Parathyroid adenoma (tissue), 2 donors: ENCODE results near the gene PLCXD1.

Experiments used
- H2AFZ ChIP-seq: fragments of 300-600 bp; sonication (generic); one replicate; pipeline ENCODE4 v1.7.0; 2017; ENCODE audit warnings: antibody characterized with exemption, mild to moderate bottlenecking
- H3K27ac ChIP-seq: fragments of 300-600 bp; sonication (generic); one replicate; pipeline ENCODE4 v1.7.0; 2017
- H3K27me3 ChIP-seq: fragments of 300-600 bp; sonication (generic); one replicate; pipeline ENCODE4 v1.7.0; 2017; ENCODE audit warnings: low read length; ENCODE audit not compliant: control insufficient read depth, insufficient read depth
- H3K36me3 ChIP-seq: fragments of 300-600 bp; sonication (generic); one replicate; pipeline ENCODE4 v1.7.0; 2017; ENCODE audit warnings: low read length; ENCODE audit not compliant: control insufficient read depth, insufficient read depth
- H3K4me1 ChIP-seq: fragments of 300-600 bp; sonication (generic); one replicate; pipeline ENCODE4 v1.7.0; 2017; ENCODE audit warnings: control low read depth
- H3K4me2 ChIP-seq: fragments of 300-600 bp; sonication (generic); one replicate; pipeline ENCODE4 v1.7.0; 2017; ENCODE audit warnings: low read length
- H3K4me3 ChIP-seq: fragments of 300-600 bp; sonication (generic); one replicate; pipeline ENCODE4 v1.7.0; 2017; ENCODE audit warnings: low read depth, low read length
- H3K79me2 ChIP-seq: fragments of 300-600 bp; sonication (generic); one replicate; pipeline ENCODE4 v1.7.0; 2017; ENCODE audit warnings: control low read depth
- H3K9ac ChIP-seq: fragments of 300-600 bp; sonication (generic); one replicate; pipeline ENCODE4 v1.7.0; 2017; ENCODE audit warnings: mild to moderate bottlenecking
- H3K9me3 ChIP-seq: fragments of 300-600 bp; sonication (generic); one replicate; pipeline ENCODE4 v1.7.0; 2017; ENCODE audit warnings: low read length; ENCODE audit not compliant: control insufficient read depth
- TF ChIP-seq, protein P1 (sequence below): fragments of 300-600 bp; sonication (generic); IDR thresholded peaks from one replicate; pipeline ENCODE4 v1.7.0; 2017; ENCODE audit warnings: antibody characterized with exemption, mild to moderate bottlenecking
- donor health status: primary hyperparathyroidism.

The PLCXD1 gene

DNA sequence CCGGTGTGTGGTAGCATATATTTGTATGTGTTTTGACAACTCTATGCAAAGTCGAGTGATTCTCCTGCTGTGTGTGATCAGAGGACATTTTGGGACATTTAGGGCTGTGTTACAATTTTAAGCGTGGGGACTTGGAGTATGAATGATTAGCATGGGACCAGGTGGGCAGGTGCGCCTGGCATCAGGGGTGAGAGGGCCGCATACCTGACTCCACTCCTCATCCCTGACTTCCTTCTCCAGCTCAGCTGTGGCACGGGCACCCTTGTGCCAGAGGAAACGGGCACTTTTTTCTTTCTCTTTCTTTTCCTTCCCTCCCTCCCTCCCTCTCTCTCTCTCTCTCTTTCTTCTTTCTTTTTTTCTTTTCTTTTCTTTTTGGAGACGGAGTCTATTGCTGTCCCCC lies 15.7 kb upstream of the PLCXD1 start:
- no peak overlapping the region for H2AFZ ChIP-seq
- H3K9ac ChIP-seq = no peak overlapping the region
- H3K27me3 ChIP-seq = no peaks in the 10 kb centered on the region
- no peaks in the 10 kb centered on the region for H3K36me3 ChIP-seq
- H3K4me1 ChIP-seq = no peaks in the 10 kb centered on the region
- H3K4me2 ChIP-seq = no peak overlapping the region
- no peaks in the 10 kb centered on the region for H3K9me3 ChIP-seq
- H3K79me2 ChIP-seq = no peaks in the 10 kb centered on the region
- TF ChIP-seq, protein P1, sequence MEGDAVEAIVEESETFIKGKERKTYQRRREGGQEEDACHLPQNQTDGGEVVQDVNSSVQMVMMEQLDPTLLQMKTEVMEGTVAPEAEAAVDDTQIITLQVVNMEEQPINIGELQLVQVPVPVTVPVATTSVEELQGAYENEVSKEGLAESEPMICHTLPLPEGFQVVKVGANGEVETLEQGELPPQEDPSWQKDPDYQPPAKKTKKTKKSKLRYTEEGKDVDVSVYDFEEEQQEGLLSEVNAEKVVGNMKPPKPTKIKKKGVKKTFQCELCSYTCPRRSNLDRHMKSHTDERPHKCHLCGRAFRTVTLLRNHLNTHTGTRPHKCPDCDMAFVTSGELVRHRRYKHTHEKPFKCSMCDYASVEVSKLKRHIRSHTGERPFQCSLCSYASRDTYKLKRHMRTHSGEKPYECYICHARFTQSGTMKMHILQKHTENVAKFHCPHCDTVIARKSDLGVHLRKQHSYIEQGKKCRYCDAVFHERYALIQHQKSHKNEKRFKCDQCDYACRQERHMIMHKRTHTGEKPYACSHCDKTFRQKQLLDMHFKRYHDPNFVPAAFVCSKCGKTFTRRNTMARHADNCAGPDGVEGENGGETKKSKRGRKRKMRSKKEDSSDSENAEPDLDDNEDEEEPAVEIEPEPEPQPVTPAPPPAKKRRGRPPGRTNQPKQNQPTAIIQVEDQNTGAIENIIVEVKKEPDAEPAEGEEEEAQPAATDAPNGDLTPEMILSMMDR = no peak
- H3K4me3 ChIP-seq = no peak overlapping the region
- H3K27ac ChIP-seq = no peak overlapping the region

GRCh38 chrX:267771-268261 lies 13.4 kb upstream of the PLCXD1 start:
- TF ChIP-seq, protein P1 = no peak
- Histone ChIP-seq H2AFZ (no peak overlapping the region), H3K27me3 (no peaks in the 10 kb centered on the region), H3K4me3 (no peak overlapping the region), H3K79me2 (no peaks in the 10 kb centered on the region), H3K4me2 (no peak overlapping the region), H3K9me3 (no peaks in the 10 kb centered on the region), H3K9ac (no peak overlapping the region), H3K36me3 (no peaks in the 10 kb centered on the region), H3K27ac (no peak overlapping the region), H3K4me1 (no peaks in the 10 kb centered on the region)

DNA sequence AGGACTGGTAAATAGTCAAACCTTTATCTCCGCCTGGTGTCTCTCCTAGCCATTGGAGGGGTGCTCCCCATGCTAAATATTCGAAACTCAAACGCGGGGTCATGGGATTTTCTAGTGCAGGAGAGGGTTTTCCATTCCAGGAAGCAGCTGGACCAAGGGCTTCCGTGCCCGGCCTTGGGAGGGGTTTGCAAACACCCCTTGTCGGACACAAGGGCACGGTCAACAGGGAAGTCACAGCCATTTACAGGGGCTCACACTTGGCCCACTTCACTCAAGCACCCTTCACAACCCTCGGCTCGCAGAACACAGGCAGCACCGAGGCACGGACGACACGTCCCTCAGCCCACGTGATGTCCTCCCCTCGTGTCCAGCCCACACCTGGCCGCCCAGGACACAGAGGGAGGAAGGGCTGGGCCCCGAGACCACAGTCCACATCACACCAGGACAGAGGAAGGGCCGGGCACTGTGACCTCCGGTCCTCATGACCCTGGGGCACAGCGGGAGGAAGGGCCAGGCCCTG lies 10.3 kb upstream of the PLCXD1 start:
- Histone ChIP-seq H3K27me3 (no peaks in the 10 kb centered on the region), H3K9me3 (no peaks in the 10 kb centered on the region), H3K4me3 (no peak overlapping the region), H3K79me2 (no peaks in the 10 kb centered on the region), H3K36me3 (no peaks in the 10 kb centered on the region), H3K4me2 (no peak overlapping the region), H3K9ac (no peak overlapping the region), H3K27ac (no peak overlapping the region), H2AFZ (no peak overlapping the region), H3K4me1 (no peaks in the 10 kb centered on the region)
- TF ChIP-seq, protein P1 = no peak

GRCh38 chrX:274904-275475 lies 6.2 kb upstream of the PLCXD1 start:
- Histone ChIP-seq H3K9ac (no peak overlapping the region), H2AFZ (no peak overlapping the region), H3K36me3 (no peaks in the 10 kb centered on the region), H3K4me2 (no peak overlapping the region), H3K4me3 (no peak overlapping the region), H3K27ac (no peak overlapping the region), H3K79me2 (no peaks in the 10 kb centered on the region), H3K9me3 (no peaks in the 10 kb centered on the region), H3K27me3 (no peaks in the 10 kb centered on the region), H3K4me1 (no peaks in the 10 kb centered on the region)
- TF ChIP-seq, protein P1 = no peak

DNA sequence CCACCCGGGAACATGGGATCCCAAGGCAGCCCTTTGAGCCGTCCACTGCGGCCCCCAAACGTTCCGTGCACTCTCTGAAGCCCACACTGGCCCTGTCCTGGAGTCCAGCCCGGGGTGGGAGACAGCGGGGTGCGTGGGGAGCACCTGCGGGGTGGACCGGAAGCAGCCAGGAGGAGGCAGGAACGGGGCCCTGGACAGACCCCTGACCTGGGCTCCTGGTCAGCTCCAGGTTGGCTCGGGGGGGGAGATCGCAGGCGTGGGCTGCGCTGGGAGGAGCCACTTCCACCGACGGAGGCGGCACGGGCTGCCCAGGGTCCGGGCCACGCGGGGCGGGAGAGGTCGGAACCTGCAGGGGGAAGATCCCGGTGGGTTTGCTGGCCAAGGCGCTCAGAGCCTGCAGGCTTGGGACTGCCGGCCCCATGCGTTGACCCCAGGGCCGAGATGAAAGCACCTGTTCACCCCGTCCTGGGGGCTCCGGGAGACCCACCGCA lies 5.7 kb upstream of the PLCXD1 start:
- H3K4me3 ChIP-seq = peak overlapping the region; percentile 69
- H3K9ac ChIP-seq = no peak overlapping the region
- H2AFZ ChIP-seq = peak overlapping the region; percentile 75
- H3K36me3 ChIP-seq = no peaks in the 10 kb centered on the region
- no peaks in the 10 kb centered on the region for H3K9me3 ChIP-seq
- no peaks in the 10 kb centered on the region for H3K27me3 ChIP-seq
- TF ChIP-seq, protein P1 = no peak
- H3K4me2 ChIP-seq = peak overlapping the region; percentile 87
- no peaks in the 10 kb centered on the region for H3K79me2 ChIP-seq
- H3K4me1 ChIP-seq = no peaks in the 10 kb centered on the region
- H3K27ac ChIP-seq = no peak overlapping the region
